ENCODE measurements around the gene RBM19.

The RBM19 gene

GRCh38 chr12:113852695-113853490 lies 113.2 kb downstream of the RBM19 start:
- Histone ChIP-seq H3K36me3 (ENCODE audit: low read depth) (no peaks in the 10 kb centered on the region; the same call in 1 of the 2 replicates), H3K4me1 (ENCODE audit: insufficient read depth, poor library complexity, severe bottlenecking) (no peaks in the 10 kb centered on the region), H3K9me3 (ENCODE audit: severe bottlenecking) (no peaks in the 10 kb centered on the region), H3K27me3 (ENCODE audit: insufficient read depth, poor library complexity, severe bottlenecking) (no peaks in the 10 kb centered on the region), H3K27ac (ENCODE audit: poor library complexity, severe bottlenecking) (no peak overlapping the region), H3K4me3 (ENCODE audit: severe bottlenecking) (no peak overlapping the region)
- TF ChIP-seq, protein P1, sequence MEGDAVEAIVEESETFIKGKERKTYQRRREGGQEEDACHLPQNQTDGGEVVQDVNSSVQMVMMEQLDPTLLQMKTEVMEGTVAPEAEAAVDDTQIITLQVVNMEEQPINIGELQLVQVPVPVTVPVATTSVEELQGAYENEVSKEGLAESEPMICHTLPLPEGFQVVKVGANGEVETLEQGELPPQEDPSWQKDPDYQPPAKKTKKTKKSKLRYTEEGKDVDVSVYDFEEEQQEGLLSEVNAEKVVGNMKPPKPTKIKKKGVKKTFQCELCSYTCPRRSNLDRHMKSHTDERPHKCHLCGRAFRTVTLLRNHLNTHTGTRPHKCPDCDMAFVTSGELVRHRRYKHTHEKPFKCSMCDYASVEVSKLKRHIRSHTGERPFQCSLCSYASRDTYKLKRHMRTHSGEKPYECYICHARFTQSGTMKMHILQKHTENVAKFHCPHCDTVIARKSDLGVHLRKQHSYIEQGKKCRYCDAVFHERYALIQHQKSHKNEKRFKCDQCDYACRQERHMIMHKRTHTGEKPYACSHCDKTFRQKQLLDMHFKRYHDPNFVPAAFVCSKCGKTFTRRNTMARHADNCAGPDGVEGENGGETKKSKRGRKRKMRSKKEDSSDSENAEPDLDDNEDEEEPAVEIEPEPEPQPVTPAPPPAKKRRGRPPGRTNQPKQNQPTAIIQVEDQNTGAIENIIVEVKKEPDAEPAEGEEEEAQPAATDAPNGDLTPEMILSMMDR (IDR thresholded peaks at IDR 0.05; ENCODE audit: poor library complexity, severe bottlenecking), result no peak
- DNase-seq (ENCODE audit: low spot score) (no peak), ATAC-seq (ENCODE audit: low read depth) (no peak)

DNA sequence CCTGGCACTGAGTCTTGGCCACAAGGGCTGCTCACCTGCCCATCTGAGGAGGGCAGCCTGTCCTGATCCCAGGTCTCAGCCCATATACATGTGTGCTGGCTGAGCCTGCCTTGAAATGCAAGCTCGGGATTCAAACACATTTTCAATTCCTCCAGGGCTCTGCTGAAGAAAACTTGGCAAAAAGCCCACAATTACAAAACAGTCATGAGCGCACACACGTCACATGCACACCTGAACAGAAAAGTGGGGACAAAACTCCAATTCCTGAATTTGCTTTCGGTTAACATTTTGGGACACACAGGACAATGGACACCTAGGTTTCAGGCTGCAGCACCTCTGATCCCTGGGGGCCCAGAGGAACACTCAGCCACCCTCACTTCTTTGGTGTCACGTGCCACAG lies 113.9 kb downstream of the RBM19 start:
- DNase-seq (ENCODE audit: low spot score) (no peak), ATAC-seq (ENCODE audit: low read depth) (no peak)
- Histone ChIP-seq H3K4me1 (ENCODE audit: insufficient read depth, poor library complexity, severe bottlenecking) (no peaks in the 10 kb centered on the region), H3K27me3 (ENCODE audit: insufficient read depth, poor library complexity, severe bottlenecking) (no peaks in the 10 kb centered on the region), H3K27ac (ENCODE audit: poor library complexity, severe bottlenecking) (no peak overlapping the region), H3K4me3 (ENCODE audit: severe bottlenecking) (no peak overlapping the region), H3K9me3 (ENCODE audit: severe bottlenecking) (no peaks in the 10 kb centered on the region), H3K36me3 (ENCODE audit: low read depth) (no peaks in the 10 kb centered on the region; the same call in 1 of the 2 replicates)
- TF ChIP-seq, protein P1 (IDR thresholded peaks at IDR 0.05; ENCODE audit: poor library complexity, severe bottlenecking), result no peak

- Histone ChIP-seq H3K4me3 (ENCODE audit: severe bottlenecking) (no peak overlapping the region), H3K27ac (ENCODE audit: poor library complexity, severe bottlenecking) (no peak overlapping the region), H3K4me1 (ENCODE audit: insufficient read depth, poor library complexity, severe bottlenecking) (no peaks in the 10 kb centered on the region), H3K9me3 (ENCODE audit: severe bottlenecking) (no peaks in the 10 kb centered on the region), H3K36me3 (ENCODE audit: low read depth) (no peaks in the 10 kb centered on the region), H3K27me3 (ENCODE audit: insufficient read depth, poor library complexity, severe bottlenecking) (no peaks in the 10 kb centered on the region)
- ATAC-seq (ENCODE audit: low read depth) (no peak), DNase-seq (ENCODE audit: low spot score) (no peak)
- TF ChIP-seq, protein P1 (IDR thresholded peaks at IDR 0.05; ENCODE audit: poor library complexity, severe bottlenecking), result no peak
Observed at GRCh38 chr12:113850309-113851056, 115.6 kb downstream of the RBM19 start.

- ATAC-seq (ENCODE audit: low read depth), result no peak
- H3K36me3 ChIP-seq (ENCODE audit: low read depth), result no peaks in the 10 kb centered on the region
- TF ChIP-seq, protein P1 (IDR thresholded peaks at IDR 0.05; ENCODE audit: poor library complexity, severe bottlenecking), result no peak
- no peaks in the 10 kb centered on the region for H3K27me3 ChIP-seq (ENCODE audit: insufficient read depth, poor library complexity, severe bottlenecking)
- no peak overlapping the region for H3K4me3 ChIP-seq (ENCODE audit: severe bottlenecking)
- no peaks in the 10 kb centered on the region for H3K9me3 ChIP-seq (ENCODE audit: severe bottlenecking)
- no peak for DNase-seq (ENCODE audit: low spot score)
- no peaks in the 10 kb centered on the region for H3K4me1 ChIP-seq (ENCODE audit: insufficient read depth, poor library complexity, severe bottlenecking)
- H3K27ac ChIP-seq (ENCODE audit: poor library complexity, severe bottlenecking), result no peak overlapping the region
Observed at GRCh38 chr12:113847856-113848255, 118.3 kb downstream of the RBM19 start.

Data from RWPE2 (cell line).